K562 (cell line): ENCODE data around the gene UTS2R. TPM values are rescaled to one million over a fixed set of nuclear protein-coding genes. Genes with fewer than 3 reads are reported as not detected.

Experiments used
- ATAC-seq: fragments of 200-7000 bp; cut with Tn5 transposase; 3 replicates; pipeline ENCODE4 v1.9.1; 2020; ENCODE audit warnings: moderate library complexity
- BruUV-seq: library from RNA; stranded (reverse); fragments of 400-500 nt; replicated peaks from 2 replicates; lab custom pipeline; 2021; lab: Mats Ljungman, UMichigan
- CTCF ChIA-PET: fragments of 300-600 bp; formaldehyde crosslinking; extraction: SDS; loops from one replicate; lab custom pipeline; 2021; ENCODE audit warnings: low intra/inter-chr PET ratio; lab: Yijun Ruan, JAX
- POLR2A ChIA-PET: fragments of 300-600, 350-650 bp; sonication (Branson Sonifier 250); formaldehyde crosslinking; extraction: SDS; loops from one replicate; lab custom pipeline; 2021; ENCODE audit warnings: antibody characterized with exemption, inconsistent platforms; lab: Yijun Ruan, JAX
- DNase-seq, 4 experiments: peaks; one replicate each; pipeline versions ENCODE4 v3.0.0 to v3.0.0-alpha.2; 2011 to 2018; ENCODE audit warnings: low spot score in 3 of 4, mixed read lengths in 3 of 4; ENCODE audit errors: extremely low read depth in 1 of 4
- FAIRE-seq: peaks from 2 replicates; lab custom pipeline; 2011; peaks lifted over from hg19 to GRCh38; lab: Jason Lieb, UNC
- H2AFZ ChIP-seq: 2 replicates; pipeline ENCODE4 v1.6.0; 2011; ENCODE audit warnings: low read depth, low read length, control low read depth, inconsistent platforms
- H3K27ac ChIP-seq: fragments of 200-600 bp; 3 replicates; pipeline ENCODE4 v1.8.0; 2011; ENCODE audit warnings: low read depth, mild to moderate bottlenecking, control low read depth, inconsistent platforms, low read length, moderate library complexity, mixed read lengths; ENCODE audit errors: extremely low read depth
- H3K27me3 ChIP-seq, 2 experiments: fragments of 300-600 bp in 1 of 2; 2 replicates in 1 of 2; 3 replicates in 1 of 2; pipeline versions ENCODE4 v1.6.0 to v1.8.0; 2011; ENCODE audit warnings: inconsistent platforms in 2 of 2, low read length in 2 of 2, mild to moderate bottlenecking in 1 of 2, mixed read lengths in 1 of 2, moderate library complexity in 1 of 2; ENCODE audit not compliant: control insufficient read depth in 2 of 2, insufficient read depth in 2 of 2
- H3K36me3 ChIP-seq: fragments of 300-600 bp; 3 replicates; pipeline ENCODE4 v1.8.0; 2011; ENCODE audit warnings: mild to moderate bottlenecking, low read length, inconsistent platforms; ENCODE audit not compliant: control insufficient read depth, insufficient read depth
- H3K4me1 ChIP-seq, 2 experiments: fragments of 200-600 bp in 1 of 2; replicated peaks in 1 of 2; 2 replicates in 1 of 2; 3 replicates in 1 of 2; pipeline versions ENCODE4 v1.5.1 to v1.8.0; 2011; ENCODE audit warnings: inconsistent platforms in 2 of 2, low read length in 2 of 2, mild to moderate bottlenecking in 1 of 2, mixed read lengths in 1 of 2, moderate library complexity in 1 of 2; ENCODE audit not compliant: control insufficient read depth in 2 of 2, insufficient read depth in 2 of 2
- H3K4me2 ChIP-seq: 2 replicates; pipeline ENCODE4 v1.6.1; 2011; ENCODE audit warnings: low read length, control low read depth, inconsistent platforms, mixed read lengths; ENCODE audit not compliant: insufficient read depth
- H3K4me3 ChIP-seq: fragments of 200-600 bp; sonication (generic), shearing (Covaris generic); 2 replicates; pipeline ENCODE4 v1.5.1; 2016; ENCODE audit warnings: control low read depth, inconsistent platforms
- H3K79me2 ChIP-seq: fragments of 200-600 bp; 3 replicates; pipeline ENCODE4 v1.8.0; 2011; ENCODE audit warnings: low read length, inconsistent platforms; ENCODE audit not compliant: control insufficient read depth, insufficient read depth
- H3K9ac ChIP-seq, 2 experiments: 2 replicates each; pipeline versions ENCODE4 v1.6.0 to v1.6.1; 2011; ENCODE audit warnings: low read depth in 2 of 2, low read length in 2 of 2, control low read depth in 1 of 2, inconsistent platforms in 1 of 2, mild to moderate bottlenecking in 1 of 2, mixed read lengths in 1 of 2; ENCODE audit not compliant: insufficient read depth in 1 of 2
- H3K9me1 ChIP-seq: one replicate; pipeline ENCODE4 v1.6.0; 2011; ENCODE audit warnings: inconsistent platforms, mild to moderate bottlenecking, low read length, moderate library complexity; ENCODE audit not compliant: control insufficient read depth, insufficient read depth
- H3K9me3 ChIP-seq: replicated peaks from 2 replicates; pipeline ENCODE4 v1.5.1; 2011; ENCODE audit warnings: low read depth, low read length, inconsistent platforms; ENCODE audit not compliant: control insufficient read depth, insufficient read depth
- H4K20me1 ChIP-seq: replicated peaks from 2 replicates; pipeline ENCODE4 v1.6.1; 2011; ENCODE audit warnings: low read length, inconsistent platforms, mixed read lengths; ENCODE audit not compliant: control insufficient read depth, insufficient read depth
- MCM2 ChIP-seq: fragments of 450-650 bp; IDR thresholded peaks from 2 replicates; pipeline ENCODE4 v1.6.1; 2017; ENCODE audit warnings: low read depth, mild to moderate bottlenecking
- NFIC ChIP-seq: fragments of 450-650 bp; IDR thresholded peaks from 2 replicates; pipeline ENCODE4 v1.6.1; 2017; ENCODE audit warnings: mild to moderate bottlenecking, inconsistent platforms
- POLR2G ChIP-seq: fragments of 200-400 bp; formaldehyde crosslinking; IDR thresholded peaks from 2 replicates; pipeline ENCODE4 v1.6.1; 2017; ENCODE audit warnings: low read depth, mild to moderate bottlenecking, antibody characterized with exemption, low read length, moderate library complexity
- WGBS: fragments of 100-300 bp; shearing (Covaris generic); methylation state at CpG from one replicate; pipeline ENCODE4 v1.1.6; 2016; ENCODE audit warnings: low coverage, mixed read lengths; ENCODE audit not compliant: insufficient coverage; ENCODE audit errors: missing lambda C conversion rate; 5-methylcytosine and 5-hydroxymethylcytosine counted together
- in situ Hi-C: fragments of 300-500 bp; cut with MboI; formaldehyde crosslinking; loops from 4 replicates; pipeline ENCODE4 v1.15.0; 2018; ENCODE audit warnings: inconsistent platforms, mixed read lengths
- intact Hi-C: fragments of 100-400 bp; cut with micrococcal nuclease; formaldehyde crosslinking; loops from 2 replicates; pipeline ENCODE4 v1.14.2; 2022
- polyA plus RNA-seq, 8 experiments: library from polyadenylated mRNA; depleted of rRNA in 4 of 8; stranded (reverse) in 5 of 8; unstranded in 3 of 8; fragments of >200 nt; fragmentation: Nextera tagmentation in 2 of 8; fragmentation: Illumina TruSeq in 1 of 8; extraction: Ambion mirVana in 2 of 8; extraction: Trizol in 1 of 8; gene quantifications; 2 replicates each; pipeline versions ENCODE4 v1.2.1 to v1.2.3, GENCODE V29; 2011 to 2014; ENCODE audit warnings: inconsistent platforms in 1 of 8, missing spikeins in 1 of 8
- total RNA-seq, 7 experiments: library from RNA; depleted of rRNA in 6 of 7; stranded (reverse); fragments of >200 nt in 6 of 7; fragmentation: Illumina TruSeq in 2 of 7; extraction: Trizol in 2 of 7; gene quantifications; 2 replicates each; pipeline versions ENCODE4 v1.2.1 to v1.2.3, GENCODE V29; 2011 to 2021; ENCODE audit warnings: low replicate concordance in 1 of 7
- TF ChIP-seq, protein P1 (sequence below): fragments of 250-450 bp; sonication (Bioruptor Pico); IDR thresholded peaks from 2 replicates; pipeline ENCODE4 v1.5.0; 2022; ENCODE audit warnings: mild to moderate bottlenecking

The UTS2R gene
- total and polyA plus RNA-seq, 9 of the 15 experiments (the other 6 are each of a cell fraction or from before 2014, with no cell fraction given), result 0.22 TPM; not detected in 8

DNA sequence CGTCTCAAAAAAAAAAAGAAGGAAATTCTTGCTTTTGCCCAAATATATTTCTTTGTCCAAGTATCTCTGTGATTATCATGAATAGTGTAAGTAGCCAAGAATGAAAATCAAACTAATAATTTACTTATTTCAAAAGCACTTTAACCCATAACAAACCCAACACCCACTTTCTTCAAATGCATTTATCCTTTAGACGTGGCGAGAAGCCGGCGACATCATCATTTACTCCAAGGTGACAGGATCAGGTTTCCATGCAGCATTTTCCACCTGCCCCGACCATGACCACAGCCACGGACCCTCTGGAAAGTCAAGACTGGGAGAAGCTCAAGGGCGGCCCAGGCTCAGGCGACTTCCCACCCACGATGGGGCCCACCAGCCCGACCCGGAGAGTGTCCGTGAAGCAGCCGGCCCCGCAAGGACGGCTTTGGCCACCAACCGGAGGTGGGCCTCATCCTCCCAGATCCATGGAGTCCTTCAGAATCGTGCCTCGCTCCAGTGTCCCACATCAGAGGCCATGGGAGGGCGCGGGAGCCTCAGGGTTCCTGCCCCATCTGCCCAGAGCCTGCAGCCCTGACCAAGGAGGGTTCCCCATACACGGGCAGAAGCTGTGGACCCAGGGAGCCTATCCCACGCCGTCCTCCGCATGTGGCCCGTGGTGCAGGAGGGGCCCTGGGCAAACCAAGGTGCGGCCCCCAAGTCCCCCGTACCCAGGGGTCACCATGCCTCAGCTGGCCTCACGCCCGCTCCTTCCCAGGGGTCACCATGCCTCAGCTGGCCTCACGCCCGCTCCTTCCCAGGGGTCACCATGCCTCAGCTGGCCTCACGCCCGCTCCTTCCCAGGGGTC lies 18.7 kb downstream of the UTS2R start:
- intact Hi-C loops, result no loop called here
- no peak overlapping the region for H3K9ac ChIP-seq
- no peaks in the 10 kb centered on the region for H3K9me3 ChIP-seq
- H3K4me3 ChIP-seq, result no peak overlapping the region
- BruUV-seq, result no TSS peak
- peaks cover 26% of the 10 kb centered on the region; the same call in 1 of the 3 replicates for H3K36me3 ChIP-seq
- ChIA-PET POLR2A (interaction anchor here (0.6 kb wide), 1 partner anchor 440 kb away, joined by 3 read pairs; no protein-coding TSS in a partner anchor), CTCF (no interaction called here)
- H2AFZ ChIP-seq, result no peak overlapping the region
- H3K27ac ChIP-seq, result no peak overlapping the region
- WGBS, result 89% methylated on average over 24 of the region's 34 CpGs
- H3K4me2 ChIP-seq, result no peak overlapping the region
- no peaks in the 10 kb centered on the region for H4K20me1 ChIP-seq
- no peaks in the 10 kb centered on the region for H3K79me2 ChIP-seq
- in situ Hi-C loops, result no loop called here
- ATAC-seq, result no peak
- H3K27me3 ChIP-seq, result no peaks in the 10 kb centered on the region
- FAIRE-seq, result no peak
- TF ChIP-seq MCM2 (no peak), POLR2G (peak; percentile 44), NFIC (no peak)
- TF ChIP-seq, protein P1, sequence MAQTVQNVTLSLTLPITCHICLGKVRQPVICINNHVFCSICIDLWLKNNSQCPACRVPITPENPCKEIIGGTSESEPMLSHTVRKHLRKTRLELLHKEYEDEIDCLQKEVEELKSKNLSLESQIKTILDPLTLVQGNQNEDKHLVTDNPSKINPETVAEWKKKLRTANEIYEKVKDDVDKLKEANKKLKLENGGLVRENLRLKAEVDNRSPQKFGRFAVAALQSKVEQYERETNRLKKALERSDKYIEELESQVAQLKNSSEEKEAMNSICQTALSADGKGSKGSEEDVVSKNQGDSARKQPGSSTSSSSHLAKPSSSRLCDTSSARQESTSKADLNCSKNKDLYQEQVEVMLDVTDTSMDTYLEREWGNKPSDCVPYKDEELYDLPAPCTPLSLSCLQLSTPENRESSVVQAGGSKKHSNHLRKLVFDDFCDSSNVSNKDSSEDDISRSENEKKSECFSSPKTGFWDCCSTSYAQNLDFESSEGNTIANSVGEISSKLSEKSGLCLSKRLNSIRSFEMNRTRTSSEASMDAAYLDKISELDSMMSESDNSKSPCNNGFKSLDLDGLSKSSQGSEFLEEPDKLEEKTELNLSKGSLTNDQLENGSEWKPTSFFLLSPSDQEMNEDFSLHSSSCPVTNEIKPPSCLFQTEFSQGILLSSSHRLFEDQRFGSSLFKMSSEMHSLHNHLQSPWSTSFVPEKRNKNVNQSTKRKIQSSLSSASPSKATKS (CRISPR knock-in tag), result no peak
- H3K4me1 ChIP-seq, result peaks cover 0 to 46% of the 10 kb centered on the region in 2 experiments; a peak in 3 of 5 replicates
- no peak for DNase-seq
- H3K9me1 ChIP-seq, result no peaks in the 10 kb centered on the region
